K562 (cell line): ENCODE results near the gene BHLHE40. TPM values are rescaled to one million over a fixed set of nuclear protein-coding genes. Genes with fewer than 3 reads are reported as not detected.
A peak's percentile ranks its signal among the peaks of the same experiment; 100 is the strongest.

Source experiments
- AFF1 ChIP-seq, 2 experiments: fragments of 450-650 bp; IDR thresholded peaks; 2 replicates each; pipeline ENCODE4 v1.6.1; 2018; ENCODE audit warnings: mild to moderate bottlenecking in 2 of 2, low read depth in 1 of 2; ENCODE audit not compliant: partially characterized antibody in 2 of 2
- CBX1 ChIP-seq: sonication (generic); IDR thresholded peaks from 2 replicates; pipeline ENCODE4 v1.6.1; 2016; ENCODE audit warnings: antibody characterized with exemption, low read depth, mild to moderate bottlenecking
- CBX5 ChIP-seq: IDR thresholded peaks from 2 replicates; pipeline ENCODE4 v1.6.1; 2014; ENCODE audit warnings: low read depth, borderline replicate concordance
- CLOCK ChIP-seq: fragments of 250-450 bp; sonication (Bioruptor Pico); IDR thresholded peaks from 2 replicates; pipeline ENCODE4 v1.4.0; 2020; ENCODE audit warnings: mild to moderate bottlenecking, moderate library complexity, borderline replicate concordance
- FOXM1 ChIP-seq, 2 experiments: fragments of 450-650 bp in 1 of 2; sonication (generic) in 1 of 2; formaldehyde crosslinking in 1 of 2; IDR thresholded peaks; 2 replicates each; pipeline versions ENCODE4 v1.6.1 to v1.9.0; 2017 to 2022; ENCODE audit warnings: low read depth in 2 of 2, mild to moderate bottlenecking in 2 of 2, missing genetic modification reagents in 1 of 2, moderate library complexity in 1 of 2
- HDAC3 ChIP-seq: fragments of 450-650 bp; IDR thresholded peaks from 2 replicates; pipeline ENCODE4 v1.6.1; 2018; ENCODE audit warnings: borderline replicate concordance, mild to moderate bottlenecking, moderate library complexity; ENCODE audit not compliant: partially characterized antibody
- KDM4B ChIP-seq, 2 experiments: fragments of 450-650 bp in 1 of 2; sonication (generic) in 1 of 2; IDR thresholded peaks; 2 replicates each; pipeline ENCODE4 v1.6.1; 2016 to 2017; ENCODE audit warnings: borderline replicate concordance in 2 of 2, antibody characterized with exemption in 1 of 2, low read depth in 1 of 2, mild to moderate bottlenecking in 1 of 2
- NFATC3 ChIP-seq: fragments of 450-650 bp; IDR thresholded peaks from 2 replicates; pipeline ENCODE4 v1.6.1; 2017; ENCODE audit warnings: mild to moderate bottlenecking
- PHF20 ChIP-seq: fragments of 450-650 bp; IDR thresholded peaks from 2 replicates; pipeline ENCODE4 v1.6.1; 2018; ENCODE audit not compliant: partially characterized antibody
- RAD21 ChIP-seq, 2 experiments: fragments of 250-450 bp in 1 of 2; fragments of 450-650 bp in 1 of 2; sonication (Bioruptor Pico) in 1 of 2; formaldehyde crosslinking in 1 of 2; IDR thresholded peaks in 1 of 2; conservative IDR thresholded peaks in 1 of 2; 2 replicates each; pipeline versions ENCODE4 v1.4.0 to v1.8.0; 2020 to 2022; ENCODE audit warnings: mild to moderate bottlenecking in 2 of 2, moderate library complexity in 1 of 2
- TAF7 ChIP-seq: fragments of 450-650 bp; IDR thresholded peaks from 2 replicates; pipeline ENCODE4 v1.6.1; 2016; ENCODE audit warnings: missing genetic modification characterization, missing compliant biosample characterization
- ZNF609 ChIP-seq: sonication (generic); formaldehyde crosslinking; IDR thresholded peaks from 2 replicates; pipeline ENCODE4 v1.8.1; 2023; ENCODE audit warnings: missing genetic modification reagents, mild to moderate bottlenecking, borderline replicate concordance
- polyA plus RNA-seq, 8 experiments: library from polyadenylated mRNA; depleted of rRNA in 4 of 8; stranded (reverse) in 5 of 8; unstranded in 3 of 8; fragments of >200 nt; fragmentation: Nextera tagmentation in 2 of 8; fragmentation: Illumina TruSeq in 1 of 8; extraction: Ambion mirVana in 2 of 8; extraction: Trizol in 1 of 8; gene quantifications; 2 replicates each; pipeline versions ENCODE4 v1.2.1 to v1.2.3, GENCODE V29; 2011 to 2014; ENCODE audit warnings: inconsistent platforms in 1 of 8, missing spikeins in 1 of 8
- total RNA-seq, 7 experiments: library from RNA; depleted of rRNA in 6 of 7; stranded (reverse); fragments of >200 nt in 6 of 7; fragmentation: Illumina TruSeq in 2 of 7; extraction: Trizol in 2 of 7; gene quantifications; 2 replicates each; pipeline versions ENCODE4 v1.2.1 to v1.2.3, GENCODE V29; 2011 to 2021; ENCODE audit warnings: low replicate concordance in 1 of 7

Gene BHLHE40
- total and polyA plus RNA-seq, 9 of the 15 experiments (the other 6 are each of a cell fraction or from before 2014, with no cell fraction given), result 12.0 to 83.9 (median 31.4) TPM

- TF ChIP-seq CLOCK (CRISPR knock-in tag), result peak; percentile 79
- peak; percentile 64; the same call in 1 of the 2 replicates for TF ChIP-seq NFATC3
- no peak for TF ChIP-seq HDAC3
- TF ChIP-seq KDM4B (IDR thresholded peaks at IDR 0.05; ENCODE audit: borderline replicate concordance in 2 of 2, low read depth in 1 of 2), result peak in 1 of 2 experiments; percentile 80; a peak in 2 of 4 replicates
- peak; percentile 6; the same call in 1 of the 2 replicates for TF ChIP-seq TAF7 (tag)
- no peak; the same call in none of the 2 replicates for TF ChIP-seq CBX5
- TF ChIP-seq PHF20, result no peak
- peak; percentile 88; the same call in 1 of the 2 replicates for TF ChIP-seq CBX1
- TF ChIP-seq ZNF609, result peak; percentile 95; the same call in 1 of the 2 replicates
- peak; percentile 67; the same call in 1 of the 2 replicates for TF ChIP-seq FOXM1 (IDR thresholded peaks at IDR 0.05; ENCODE audit: low read depth)
- TF ChIP-seq FOXM1 (CRISPR knock-in tag; IDR thresholded peaks at IDR 0.05; ENCODE audit: low read depth), result no peak
- peak; percentile 30 to 43; a peak in 3 of 4 replicates for TF ChIP-seq RAD21 (CRISPR knock-in tag; conservative IDR thresholded peaks at IDR 0.05 in 1 of 2, IDR thresholded peaks at IDR 0.05 in 1 of 2)
- TF ChIP-seq AFF1 (IDR thresholded peaks at IDR 0.05; ENCODE audit: low read depth in 1 of 2, partially characterized antibody in 2 of 2), result peak in 1 of 2 experiments; percentile 76
Observed at GRCh38 chr3:4978204-4978965, 852 bp upstream of the BHLHE40 start (continued).
